ENCODE data around the gene SMPD4.
"Not testable (repeated sequence)": the region's sequence is repeated elsewhere in the genome, so short reads cannot be mapped to it uniquely, and the experiment has no call there.

The SMPD4 gene

GRCh38 chr2:130142396-130143265 is 38.8 kb downstream of the SMPD4 start:
- H3K27ac ChIP-seq (ENCODE audit: insufficient read depth, low read length, poor library complexity, severe bottlenecking); H3K4me3 ChIP-seq (ENCODE audit: insufficient read depth, low read depth, low read length, poor library complexity, severe bottlenecking); H3K27me3 ChIP-seq (replicated peaks; ENCODE audit: control insufficient read depth, insufficient read depth, low read length, poor library complexity, severe bottlenecking); H3K4me1 ChIP-seq (ENCODE audit: control insufficient read depth, insufficient read depth, low read length, poor library complexity, severe bottlenecking); H3K9me3 ChIP-seq (ENCODE audit: control insufficient read depth, low read length); H3K36me3 ChIP-seq (ENCODE audit: control insufficient read depth, insufficient read depth, low read length); DNase-seq: not testable (repeated sequence)

GRCh38 chr2:130141645-130142370 is 39.6 kb downstream of the SMPD4 start:
- not testable (repeated sequence) for H3K4me3 ChIP-seq (ENCODE audit: insufficient read depth, low read depth, low read length, poor library complexity, severe bottlenecking); H3K27ac ChIP-seq (ENCODE audit: insufficient read depth, low read length, poor library complexity, severe bottlenecking); H3K36me3 ChIP-seq (ENCODE audit: control insufficient read depth, insufficient read depth, low read length); H3K9me3 ChIP-seq (ENCODE audit: control insufficient read depth, low read length); H3K27me3 ChIP-seq (replicated peaks; ENCODE audit: control insufficient read depth, insufficient read depth, low read length, poor library complexity, severe bottlenecking); H3K4me1 ChIP-seq (ENCODE audit: control insufficient read depth, insufficient read depth, low read length, poor library complexity, severe bottlenecking); DNase-seq

- H3K9me3 ChIP-seq (ENCODE audit: control insufficient read depth, low read length); H3K4me3 ChIP-seq (ENCODE audit: insufficient read depth, low read depth, low read length, poor library complexity, severe bottlenecking); H3K4me1 ChIP-seq (ENCODE audit: control insufficient read depth, insufficient read depth, low read length, poor library complexity, severe bottlenecking); DNase-seq; H3K36me3 ChIP-seq (ENCODE audit: control insufficient read depth, insufficient read depth, low read length); H3K27ac ChIP-seq (ENCODE audit: insufficient read depth, low read length, poor library complexity, severe bottlenecking); H3K27me3 ChIP-seq (replicated peaks; ENCODE audit: control insufficient read depth, insufficient read depth, low read length, poor library complexity, severe bottlenecking): not testable (repeated sequence)
Observed at GRCh38 chr2:130141002-130141401, 40.4 kb downstream of the SMPD4 start.

GRCh38 chr2:130140516-130140915 is 40.9 kb downstream of the SMPD4 start:
- not testable (repeated sequence) for H3K9me3 ChIP-seq (ENCODE audit: control insufficient read depth, low read length); H3K36me3 ChIP-seq (ENCODE audit: control insufficient read depth, insufficient read depth, low read length); DNase-seq; H3K27me3 ChIP-seq (replicated peaks; ENCODE audit: control insufficient read depth, insufficient read depth, low read length, poor library complexity, severe bottlenecking); H3K4me3 ChIP-seq (ENCODE audit: insufficient read depth, low read depth, low read length, poor library complexity, severe bottlenecking); H3K27ac ChIP-seq (ENCODE audit: insufficient read depth, low read length, poor library complexity, severe bottlenecking); H3K4me1 ChIP-seq (ENCODE audit: control insufficient read depth, insufficient read depth, low read length, poor library complexity, severe bottlenecking)

GRCh38 chr2:130139331-130140280 is 41.8 kb downstream of the SMPD4 start:
- not testable (repeated sequence) for H3K4me3 ChIP-seq (ENCODE audit: insufficient read depth, low read depth, low read length, poor library complexity, severe bottlenecking); DNase-seq; H3K4me1 ChIP-seq (ENCODE audit: control insufficient read depth, insufficient read depth, low read length, poor library complexity, severe bottlenecking); H3K27me3 ChIP-seq (replicated peaks; ENCODE audit: control insufficient read depth, insufficient read depth, low read length, poor library complexity, severe bottlenecking); H3K9me3 ChIP-seq (ENCODE audit: control insufficient read depth, low read length); H3K27ac ChIP-seq (ENCODE audit: insufficient read depth, low read length, poor library complexity, severe bottlenecking); H3K36me3 ChIP-seq (ENCODE audit: control insufficient read depth, insufficient read depth, low read length)

- H3K27ac ChIP-seq (ENCODE audit: insufficient read depth, low read length, poor library complexity, severe bottlenecking); DNase-seq; H3K9me3 ChIP-seq (ENCODE audit: control insufficient read depth, low read length); H3K27me3 ChIP-seq (replicated peaks; ENCODE audit: control insufficient read depth, insufficient read depth, low read length, poor library complexity, severe bottlenecking); H3K4me3 ChIP-seq (ENCODE audit: insufficient read depth, low read depth, low read length, poor library complexity, severe bottlenecking); H3K36me3 ChIP-seq (ENCODE audit: control insufficient read depth, insufficient read depth, low read length); H3K4me1 ChIP-seq (ENCODE audit: control insufficient read depth, insufficient read depth, low read length, poor library complexity, severe bottlenecking): not testable (repeated sequence)
Observed at GRCh38 chr2:130138841-130139251, 42.6 kb downstream of the SMPD4 start.

GRCh38 chr2:130138326-130138725 is 43.1 kb downstream of the SMPD4 start:
- H3K27me3 ChIP-seq (replicated peaks; ENCODE audit: control insufficient read depth, insufficient read depth, low read length, poor library complexity, severe bottlenecking); H3K36me3 ChIP-seq (ENCODE audit: control insufficient read depth, insufficient read depth, low read length); H3K4me3 ChIP-seq (ENCODE audit: insufficient read depth, low read depth, low read length, poor library complexity, severe bottlenecking); H3K4me1 ChIP-seq (ENCODE audit: control insufficient read depth, insufficient read depth, low read length, poor library complexity, severe bottlenecking); DNase-seq; H3K27ac ChIP-seq (ENCODE audit: insufficient read depth, low read length, poor library complexity, severe bottlenecking); H3K9me3 ChIP-seq (ENCODE audit: control insufficient read depth, low read length): not testable (repeated sequence)

- not testable (repeated sequence) for H3K4me3 ChIP-seq (ENCODE audit: insufficient read depth, low read depth, low read length, poor library complexity, severe bottlenecking); H3K9me3 ChIP-seq (ENCODE audit: control insufficient read depth, low read length); H3K36me3 ChIP-seq (ENCODE audit: control insufficient read depth, insufficient read depth, low read length); DNase-seq; H3K4me1 ChIP-seq (ENCODE audit: control insufficient read depth, insufficient read depth, low read length, poor library complexity, severe bottlenecking); H3K27ac ChIP-seq (ENCODE audit: insufficient read depth, low read length, poor library complexity, severe bottlenecking); H3K27me3 ChIP-seq (replicated peaks; ENCODE audit: control insufficient read depth, insufficient read depth, low read length, poor library complexity, severe bottlenecking)
Observed at GRCh38 chr2:130137118-130137517, 44.3 kb downstream of the SMPD4 start.

GRCh38 chr2:130136546-130136945 is 44.9 kb downstream of the SMPD4 start:
- not testable (repeated sequence) for DNase-seq

More at GRCh38 chr2:130136546-130136945, 44.9 kb downstream of the SMPD4 start:
- not testable (repeated sequence) for H3K9me3 ChIP-seq (ENCODE audit: control insufficient read depth, low read length); H3K36me3 ChIP-seq (ENCODE audit: control insufficient read depth, insufficient read depth, low read length); H3K27ac ChIP-seq (ENCODE audit: insufficient read depth, low read length, poor library complexity, severe bottlenecking); H3K4me3 ChIP-seq (ENCODE audit: insufficient read depth, low read depth, low read length, poor library complexity, severe bottlenecking); H3K4me1 ChIP-seq (ENCODE audit: control insufficient read depth, insufficient read depth, low read length, poor library complexity, severe bottlenecking); H3K27me3 ChIP-seq (replicated peaks; ENCODE audit: control insufficient read depth, insufficient read depth, low read length, poor library complexity, severe bottlenecking)
